ENCODE measurements around the gene CNFN. TPM values are rescaled to one million over a fixed set of nuclear protein-coding genes. Genes with fewer than 3 reads are reported as not detected.
"Not testable (repeated sequence)": the region's sequence is repeated elsewhere in the genome, so short reads cannot be mapped to it uniquely, and the experiment has no call there.

CNFN gene
- total and polyA plus RNA-seq, 7 experiments from 2014 or later = 0.52 to 0.75 TPM; not detected in 5

- intact Hi-C loops (cut with micrococcal nuclease) = no loop called here
- Histone ChIP-seq H3K27ac (ENCODE audit: low read depth, low read length) (no peak overlapping the region), H3K27me3 (ENCODE audit: control insufficient read depth in 2 of 2, insufficient read depth in 2 of 2, low read length in 2 of 2) (no peaks in the 10 kb centered on the region), H3K36me3 (ENCODE audit: control insufficient read depth in 2 of 3, insufficient read depth in 3 of 3, low read length in 3 of 3) (peaks cover 0 to 3% (median 0%) of the 10 kb centered on the region in 3 experiments), H3K4me3 (ENCODE audit: low read length) (no peak overlapping the region), H3K9me3 (ENCODE audit: control insufficient read depth in 2 of 3, low read length in 3 of 3) (no peaks in the 10 kb centered on the region), H3K4me1 (ENCODE audit: control insufficient read depth in 2 of 2, insufficient read depth in 2 of 2, low read length in 2 of 2) (no peaks in the 10 kb centered on the region)
- H3K9me3 Mint-ChIP-seq = peaks cover 0 to 1% (median 0%) of the 10 kb centered on the region in 11 donors
- no peak overlapping the region for H3K4me3 Mint-ChIP-seq
- no peaks in the 10 kb centered on the region for H3K27me3 Mint-ChIP-seq
- POLR2A ChIA-PET = no interaction called here
- H3K27ac Mint-ChIP-seq = no peak overlapping the region
- ATAC-seq (no peak), DNase-seq (no peak)
- H3K36me3 Mint-ChIP-seq = peaks cover 0 to 16% (median 4%) of the 10 kb centered on the region in 5 donors
- CTCF ChIA-PET = no interaction called here
- peaks cover 0 to 4% (median 0%) of the 10 kb centered on the region in 7 donors for H3K4me1 Mint-ChIP-seq
These were observed 45.7 kb downstream of the CNFN start for GRCh38 chr19:42344336-42344893.

- no peak for DNase-seq
- no peak for ATAC-seq
- intact Hi-C loops (cut with micrococcal nuclease) = no loop called here
- H3K9me3 ChIP-seq (ENCODE audit: control insufficient read depth in 2 of 3, low read length in 3 of 3) = no peaks in the 10 kb centered on the region
- H3K9me3 Mint-ChIP-seq = peaks cover 0 to 1% (median 0%) of the 10 kb centered on the region in 11 donors
- H3K4me3 ChIP-seq (ENCODE audit: low read length) = no peak overlapping the region
- no peak overlapping the region for H3K27ac Mint-ChIP-seq
- H3K36me3 Mint-ChIP-seq = peaks cover 0 to 17% (median 5%) of the 10 kb centered on the region in 5 donors
- ChIA-PET POLR2A (no interaction called here), CTCF (no interaction called here)
- H3K4me1 Mint-ChIP-seq = peaks cover 0 to 4% (median 0%) of the 10 kb centered on the region in 7 donors
- no peaks in the 10 kb centered on the region for H3K27me3 Mint-ChIP-seq
- H3K36me3 ChIP-seq (ENCODE audit: control insufficient read depth in 2 of 3, insufficient read depth in 3 of 3, low read length in 3 of 3) = peaks cover 0 to 3% (median 0%) of the 10 kb centered on the region in 3 experiments
- no peak overlapping the region for H3K4me3 Mint-ChIP-seq
- no peak overlapping the region for H3K27ac ChIP-seq (ENCODE audit: low read depth, low read length)
- H3K4me1 ChIP-seq (ENCODE audit: control insufficient read depth in 2 of 2, insufficient read depth in 2 of 2, low read length in 2 of 2) = no peaks in the 10 kb centered on the region
- H3K27me3 ChIP-seq (ENCODE audit: control insufficient read depth in 2 of 2, insufficient read depth in 2 of 2, low read length in 2 of 2) = no peaks in the 10 kb centered on the region
These were observed 46.6 kb downstream of the CNFN start for GRCh38 chr19:42343344-42344110.

GRCh38 chr19:42339922-42340321 lies 50.2 kb downstream of the CNFN start:
- ATAC-seq; H3K4me3 Mint-ChIP-seq; H3K9me3 ChIP-seq (ENCODE audit: control insufficient read depth in 2 of 3, low read length in 3 of 3); H3K27ac Mint-ChIP-seq; intact Hi-C loops (cut with micrococcal nuclease); H3K27ac ChIP-seq (ENCODE audit: low read depth, low read length); H3K4me3 ChIP-seq (ENCODE audit: low read length); H3K4me1 Mint-ChIP-seq; DNase-seq; POLR2A ChIA-PET; H3K27me3 ChIP-seq (ENCODE audit: control insufficient read depth in 2 of 2, insufficient read depth in 2 of 2, low read length in 2 of 2); H3K4me1 ChIP-seq (ENCODE audit: control insufficient read depth in 2 of 2, insufficient read depth in 2 of 2, low read length in 2 of 2); H3K9me3 Mint-ChIP-seq; H3K27me3 Mint-ChIP-seq: not testable (repeated sequence)
- H3K36me3 Mint-ChIP-seq = peaks cover 0 to 12% (median 8%) of the 10 kb centered on the region in 5 donors
- H3K36me3 ChIP-seq (ENCODE audit: control insufficient read depth in 2 of 3, insufficient read depth in 3 of 3, low read length in 3 of 3) = peaks cover 0 to 10% (median 0%) of the 10 kb centered on the region in 3 experiments
- CTCF ChIA-PET = interaction anchor here (0.5 kb wide), 1 partner anchor 503 kb away, joined by 4 read pairs; no protein-coding TSS in a partner anchor

DNA sequence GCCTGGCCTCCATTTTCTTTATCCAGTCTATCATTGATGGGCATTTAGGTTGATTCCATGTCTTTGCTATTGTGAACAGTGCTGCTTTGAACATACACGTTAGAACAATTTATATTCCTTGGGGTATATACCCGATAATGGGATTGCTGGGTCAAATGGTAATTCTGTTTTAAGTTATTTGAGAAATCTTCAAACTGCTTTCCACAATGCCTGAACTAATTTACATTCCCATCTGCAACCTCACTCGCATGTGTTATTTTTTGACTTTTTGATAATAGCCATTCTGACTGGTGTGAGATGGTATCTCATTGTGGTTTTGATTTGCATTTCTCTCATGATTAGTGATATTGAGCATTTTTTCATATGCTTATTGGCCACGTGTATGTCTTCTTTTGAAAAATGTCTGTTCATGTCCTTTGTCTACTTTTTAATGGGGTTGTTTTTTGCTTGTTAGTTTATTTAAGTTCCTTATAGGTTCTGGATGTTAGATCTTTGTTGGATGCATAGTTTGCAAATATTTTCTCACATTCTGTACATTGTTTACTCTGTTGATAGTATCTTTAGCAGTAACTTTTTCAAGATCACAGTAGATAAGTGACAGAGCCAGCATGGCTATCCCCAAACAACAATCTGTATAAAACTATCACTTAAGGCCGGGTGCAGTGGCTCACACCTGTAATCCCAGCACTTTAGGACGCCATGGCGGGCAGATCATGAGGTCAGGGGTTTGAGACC lies 50.8 kb downstream of the CNFN start:
- H3K4me1 Mint-ChIP-seq; H3K27ac Mint-ChIP-seq; ATAC-seq; H3K4me3 ChIP-seq (ENCODE audit: low read length); H3K36me3 Mint-ChIP-seq; H3K4me1 ChIP-seq (ENCODE audit: control insufficient read depth in 2 of 2, insufficient read depth in 2 of 2, low read length in 2 of 2); H3K9me3 ChIP-seq (ENCODE audit: control insufficient read depth in 2 of 3, low read length in 3 of 3); H3K9me3 Mint-ChIP-seq; H3K27me3 Mint-ChIP-seq; H3K27ac ChIP-seq (ENCODE audit: low read depth, low read length); intact Hi-C loops (cut with micrococcal nuclease); H3K27me3 ChIP-seq (ENCODE audit: control insufficient read depth in 2 of 2, insufficient read depth in 2 of 2, low read length in 2 of 2); DNase-seq; POLR2A ChIA-PET; H3K4me3 Mint-ChIP-seq: not testable (repeated sequence)
- H3K36me3 ChIP-seq (ENCODE audit: control insufficient read depth in 2 of 3, insufficient read depth in 3 of 3, low read length in 3 of 3) = peaks cover 0 to 10% (median 0%) of the 10 kb centered on the region in 3 experiments
- CTCF ChIA-PET = interaction anchor here (0.5 kb wide), 1 partner anchor 503 kb away, joined by 4 read pairs; no protein-coding TSS in a partner anchor

Small RNA genes lying within 50 kb of the gene (microRNA-seq; reads per million reads assigned to microRNA genes)
- not detected for gene MIR8077 (ENCODE audit: borderline microRNAs expressed)

Other genes with a start within 250 kb of the CNFN start
- 100 to 1,000 TPM in 1 of 5 experiments, 10 to 100 TPM in 4; 47.9 to 104 (median 65.8) TPM for gene DEDD2, start 172.6 kb downstream of the CNFN start, total RNA-seq
- gene DEDD2, start 172.6 kb downstream of the CNFN start, polyA plus RNA-seq = 100 to 1,000 TPM; 132 to 208 TPM
- gene ZNF526, start 170.0 kb downstream of the CNFN start, total RNA-seq = 10 to 100 TPM in 4 of 5 experiments, 1 to 10 TPM in 1; 8.6 to 25.2 (median 22.7) TPM
- gene ZNF526, start 170.0 kb downstream of the CNFN start, polyA plus RNA-seq = 10 to 100 TPM in 1 of 2 donors, 1 to 10 TPM in 1; 4.0 to 11.8 TPM
- gene GSK3A, start 147.7 kb downstream of the CNFN start, total RNA-seq = 10 to 100 TPM; 19.6 to 52.0 (median 33.0) TPM
- gene GSK3A, start 147.7 kb downstream of the CNFN start, polyA plus RNA-seq = 10 to 100 TPM; 11.4 to 19.6 TPM
- 100 to 1,000 TPM in 1 of 5 experiments, 10 to 100 TPM in 4; 42.5 to 105 (median 51.8) TPM for gene ERF, start 135.2 kb downstream of the CNFN start, total RNA-seq
- 10 to 100 TPM in 1 of 2 donors, 1 to 10 TPM in 1; 2.8 to 10.8 TPM for gene ERF, start 135.2 kb downstream of the CNFN start, polyA plus RNA-seq
- gene CIC, start 121.0 kb downstream of the CNFN start, total RNA-seq = 100 to 1,000 TPM in 3 of 5 experiments, 10 to 100 TPM in 2; 90.4 to 134 (median 102) TPM
- 1 to 10 TPM; 1.5 to 2.6 TPM for gene CIC, start 121.0 kb downstream of the CNFN start, polyA plus RNA-seq
- gene PRR19, start 88.2 kb downstream of the CNFN start, total RNA-seq = under 1 TPM in 4 of 5 experiments, not detected in 1; 0.32 to 0.68 (median 0.38) TPM
- gene PRR19, start 88.2 kb downstream of the CNFN start, polyA plus RNA-seq = under 1 TPM; 0.48 to 0.61 TPM
- 10 to 100 TPM; 11.7 to 36.9 (median 16.9) TPM for gene PAFAH1B3, start 87.7 kb downstream of the CNFN start, total RNA-seq
- gene PAFAH1B3, start 87.7 kb downstream of the CNFN start, polyA plus RNA-seq = 10 to 100 TPM; 52.6 to 73.4 TPM
- not detected for gene TMEM145, start 77.0 kb downstream of the CNFN start, total RNA-seq
- gene TMEM145, start 77.0 kb downstream of the CNFN start, polyA plus RNA-seq = not detected
- 1 to 10 TPM; 6.7 to 9.3 (median 8.6) TPM for gene MEGF8, start 64.7 kb downstream of the CNFN start, total RNA-seq
- under 1 TPM; 0.40 TPM for gene MEGF8, start 64.7 kb downstream of the CNFN start, polyA plus RNA-seq
- gene LIPE, start 37.1 kb upstream of the CNFN start, total RNA-seq = 10 to 100 TPM; 15.8 to 35.4 (median 28.3) TPM
- 1 to 10 TPM; 7.0 to 9.8 TPM for gene LIPE, start 37.1 kb upstream of the CNFN start, polyA plus RNA-seq
- not detected for gene CXCL17, start 52.6 kb upstream of the CNFN start, total RNA-seq
- gene CXCL17, start 52.6 kb upstream of the CNFN start, polyA plus RNA-seq = under 1 TPM in 1 of 2 donors, not detected in 1; 0.30 TPM
- 10 to 100 TPM in 1 of 5 experiments, 1 to 10 TPM in 4; 2.5 to 46.6 (median 7.6) TPM for gene CEACAM1, start 138.2 kb upstream of the CNFN start, total RNA-seq
- gene CEACAM1, start 138.2 kb upstream of the CNFN start, polyA plus RNA-seq = 1 to 10 TPM; 2.3 to 4.3 TPM
- under 1 TPM in 1 of 5 experiments, not detected in 4; 0.59 TPM for gene CEACAM8, start 204.6 kb upstream of the CNFN start, total RNA-seq
- gene CEACAM8, start 204.6 kb upstream of the CNFN start, polyA plus RNA-seq = not detected

Measured in naive thymus-derived CD4-positive, alpha-beta T cell (primary cell).